ENCODE results near the gene MC4R.

MC4R gene

GRCh38 chr18:60331890-60332289 lies 40.7 kb downstream of the MC4R start:
- Histone ChIP-seq H3K9me3 (ENCODE audit: control insufficient read depth in 1 of 2, low read length in 2 of 2) (no peaks in the 10 kb centered on the region), H3K4me3 (ENCODE audit: low read depth in 1 of 2, low read length in 2 of 2) (no peak overlapping the region), H3K27me3 (ENCODE audit: control insufficient read depth in 1 of 2, insufficient read depth in 2 of 2, low read length in 2 of 2) (no peaks in the 10 kb centered on the region), H3K27ac (ENCODE audit: low read depth, low read length) (no peak overlapping the region), H3K36me3 (ENCODE audit: control insufficient read depth in 1 of 2, insufficient read depth in 2 of 2, low read length in 2 of 2) (no peaks in the 10 kb centered on the region), H3K4me1 (ENCODE audit: control insufficient read depth in 1 of 2, insufficient read depth in 2 of 2, low read length in 2 of 2) (no peaks in the 10 kb centered on the region), H3K9ac (ENCODE audit: low read depth in 1 of 2, low read length in 2 of 2) (no peak overlapping the region)

- Histone ChIP-seq H3K4me1 (ENCODE audit: control insufficient read depth in 1 of 2, insufficient read depth in 2 of 2, low read length in 2 of 2) (no peaks in the 10 kb centered on the region), H3K27me3 (ENCODE audit: control insufficient read depth in 1 of 2, insufficient read depth in 2 of 2, low read length in 2 of 2) (no peaks in the 10 kb centered on the region), H3K4me3 (ENCODE audit: low read depth in 1 of 2, low read length in 2 of 2) (no peak overlapping the region), H3K9ac (ENCODE audit: low read depth in 1 of 2, low read length in 2 of 2) (no peak overlapping the region), H3K27ac (ENCODE audit: low read depth, low read length) (no peak overlapping the region), H3K9me3 (ENCODE audit: control insufficient read depth in 1 of 2, low read length in 2 of 2) (no peaks in the 10 kb centered on the region), H3K36me3 (ENCODE audit: control insufficient read depth in 1 of 2, insufficient read depth in 2 of 2, low read length in 2 of 2) (no peaks in the 10 kb centered on the region)
Observed at GRCh38 chr18:60329131-60329530, 43.4 kb downstream of the MC4R start.

GRCh38 chr18:60327880-60328279 lies 44.7 kb downstream of the MC4R start:
- Histone ChIP-seq H3K9me3 (ENCODE audit: control insufficient read depth in 1 of 2, low read length in 2 of 2) (no peaks in the 10 kb centered on the region), H3K4me1 (ENCODE audit: control insufficient read depth in 1 of 2, insufficient read depth in 2 of 2, low read length in 2 of 2) (no peaks in the 10 kb centered on the region), H3K9ac (ENCODE audit: low read depth in 1 of 2, low read length in 2 of 2) (no peak overlapping the region), H3K4me3 (ENCODE audit: low read depth in 1 of 2, low read length in 2 of 2) (no peak overlapping the region), H3K27ac (ENCODE audit: low read depth, low read length) (no peak overlapping the region), H3K27me3 (ENCODE audit: control insufficient read depth in 1 of 2, insufficient read depth in 2 of 2, low read length in 2 of 2) (no peaks in the 10 kb centered on the region), H3K36me3 (ENCODE audit: control insufficient read depth in 1 of 2, insufficient read depth in 2 of 2, low read length in 2 of 2) (no peaks in the 10 kb centered on the region)

GRCh38 chr18:60322591-60322990 lies 50.0 kb downstream of the MC4R start:
- H3K27me3 ChIP-seq (ENCODE audit: control insufficient read depth in 1 of 2, insufficient read depth in 2 of 2, low read length in 2 of 2): no peaks in the 10 kb centered on the region
- no peak overlapping the region for H3K27ac ChIP-seq (ENCODE audit: low read depth, low read length)
- no peaks in the 10 kb centered on the region for H3K9me3 ChIP-seq (ENCODE audit: control insufficient read depth in 1 of 2, low read length in 2 of 2)
- no peaks in the 10 kb centered on the region for H3K4me1 ChIP-seq (ENCODE audit: control insufficient read depth in 1 of 2, insufficient read depth in 2 of 2, low read length in 2 of 2)
- H3K36me3 ChIP-seq (ENCODE audit: control insufficient read depth in 1 of 2, insufficient read depth in 2 of 2, low read length in 2 of 2): no peaks in the 10 kb centered on the region
- H3K4me3 ChIP-seq (ENCODE audit: low read depth in 1 of 2, low read length in 2 of 2): no peak overlapping the region
- H3K9ac ChIP-seq (ENCODE audit: low read depth in 1 of 2, low read length in 2 of 2): no peak overlapping the region

Data from duodenal mucosa (tissue), 2 donors.